Measurements from ENCODE around the gene DNAJB13. TPM values are rescaled to one million over a fixed set of nuclear protein-coding genes. Genes with fewer than 3 reads are reported as not detected.

The DNAJB13 gene
- total RNA-seq, 1 experiment from 2014 or later: not detected

DNA sequence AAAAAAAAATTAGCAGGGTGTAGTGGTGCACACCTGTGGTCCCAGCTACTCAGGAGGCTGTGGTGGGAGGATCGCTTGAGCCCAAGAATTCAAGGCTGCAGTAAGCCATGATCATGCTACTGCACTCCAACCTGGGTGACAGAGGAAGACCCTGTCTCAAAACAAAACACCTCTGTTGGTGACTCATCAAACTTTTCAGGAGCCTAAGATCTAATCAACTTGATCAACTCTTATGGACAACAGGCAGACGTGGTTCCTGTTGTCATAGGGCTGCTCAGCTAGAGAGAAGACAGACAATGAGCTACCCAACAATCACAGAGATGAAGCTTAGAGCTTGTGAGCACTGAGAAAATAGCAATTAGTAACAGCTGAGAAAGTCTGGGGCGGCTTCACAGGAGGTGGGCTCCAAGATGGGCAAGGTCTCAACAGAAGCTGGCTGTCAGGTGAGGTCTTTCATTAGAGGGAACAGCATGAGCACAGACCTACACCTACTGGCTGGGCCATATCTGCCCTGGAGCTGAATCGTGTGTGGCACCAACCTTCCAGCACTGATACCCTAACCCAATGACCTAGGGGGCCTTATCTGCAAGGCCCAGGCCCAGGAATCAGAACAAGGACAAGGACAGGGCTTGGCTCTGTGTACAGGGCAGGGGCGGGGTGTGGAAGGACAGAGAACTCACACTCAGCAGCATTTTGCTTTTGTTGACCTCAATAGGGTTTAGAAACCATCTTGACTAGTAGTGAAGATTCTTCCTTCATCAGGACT, 65.3 kb downstream of the DNAJB13 start:
- no peak for DNase-seq (ENCODE audit: low read depth in 1 of 2, low spot score in 2 of 2)
- Histone ChIP-seq H3K4me1 (replicated peaks) (no peaks in the 10 kb centered on the region), H3K4me3 (no peak overlapping the region), H3K9me3 (replicated peaks) (no peaks in the 10 kb centered on the region), H3K27ac (no peak overlapping the region), H3K36me3 (no peaks in the 10 kb centered on the region), H3K27me3 (replicated peaks) (no peaks in the 10 kb centered on the region)

GRCh38 chr11:74017631-74018030, 66.8 kb downstream of the DNAJB13 start:
- H3K4me1 ChIP-seq (replicated peaks): no peaks in the 10 kb centered on the region
- no peak for DNase-seq (ENCODE audit: low read depth in 1 of 2, low spot score in 2 of 2)
- H3K36me3 ChIP-seq: no peaks in the 10 kb centered on the region
- H3K27me3 ChIP-seq (replicated peaks): no peaks in the 10 kb centered on the region
- no peaks in the 10 kb centered on the region for H3K9me3 ChIP-seq (replicated peaks)
- no peak overlapping the region for H3K4me3 ChIP-seq
- H3K27ac ChIP-seq: no peak overlapping the region

DNA sequence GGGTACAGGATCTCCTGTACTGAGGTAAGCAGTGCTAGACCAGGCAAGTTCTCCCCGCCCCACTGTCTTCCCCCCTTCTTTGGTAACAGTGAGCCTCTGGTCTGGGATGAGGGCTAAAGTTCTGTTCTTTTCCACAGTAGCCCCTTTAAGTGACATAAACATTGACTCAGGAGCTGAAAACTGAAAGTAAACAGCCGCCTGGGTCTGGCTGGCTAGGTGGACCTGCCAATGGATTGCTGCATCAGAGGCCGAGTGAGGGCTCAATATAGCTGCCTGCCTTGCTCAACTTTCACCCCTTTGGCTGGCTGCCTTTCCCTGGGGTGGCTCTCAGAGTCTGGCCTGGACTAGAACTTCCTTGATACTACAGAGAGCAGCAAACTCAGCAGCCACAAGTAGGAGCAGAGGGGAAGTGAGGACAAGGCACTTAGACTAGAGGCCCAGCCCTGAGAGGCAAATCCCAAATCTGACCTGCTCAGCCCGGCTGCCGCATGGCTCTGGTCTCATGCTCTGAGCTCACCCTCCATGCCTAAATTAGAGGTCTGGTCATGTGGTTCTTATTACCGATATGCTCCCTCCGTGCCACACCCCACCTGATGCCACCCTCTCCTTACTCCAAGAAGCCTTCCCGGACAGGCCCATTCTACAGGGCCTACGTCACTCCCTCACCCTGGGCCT, 67.6 kb downstream of the DNAJB13 start:
- H3K27ac ChIP-seq: no peak overlapping the region
- DNase-seq (ENCODE audit: low read depth in 1 of 2, low spot score in 2 of 2): no peak
- H3K4me3 ChIP-seq: no peak overlapping the region
- no peaks in the 10 kb centered on the region for H3K9me3 ChIP-seq (replicated peaks)
- H3K4me1 ChIP-seq (replicated peaks): no peaks in the 10 kb centered on the region
- H3K36me3 ChIP-seq: no peaks in the 10 kb centered on the region
- no peaks in the 10 kb centered on the region for H3K27me3 ChIP-seq (replicated peaks)

GRCh38 chr11:74019104-74019738, 68.4 kb downstream of the DNAJB13 start:
- H3K4me3 ChIP-seq: no peak overlapping the region
- H3K9me3 ChIP-seq (replicated peaks): no peaks in the 10 kb centered on the region
- DNase-seq (ENCODE audit: low read depth in 1 of 2, low spot score in 2 of 2): no peak
- no peaks in the 10 kb centered on the region for H3K36me3 ChIP-seq
- no peaks in the 10 kb centered on the region for H3K4me1 ChIP-seq (replicated peaks)
- H3K27me3 ChIP-seq (replicated peaks): no peaks in the 10 kb centered on the region
- no peak overlapping the region for H3K27ac ChIP-seq

DNA sequence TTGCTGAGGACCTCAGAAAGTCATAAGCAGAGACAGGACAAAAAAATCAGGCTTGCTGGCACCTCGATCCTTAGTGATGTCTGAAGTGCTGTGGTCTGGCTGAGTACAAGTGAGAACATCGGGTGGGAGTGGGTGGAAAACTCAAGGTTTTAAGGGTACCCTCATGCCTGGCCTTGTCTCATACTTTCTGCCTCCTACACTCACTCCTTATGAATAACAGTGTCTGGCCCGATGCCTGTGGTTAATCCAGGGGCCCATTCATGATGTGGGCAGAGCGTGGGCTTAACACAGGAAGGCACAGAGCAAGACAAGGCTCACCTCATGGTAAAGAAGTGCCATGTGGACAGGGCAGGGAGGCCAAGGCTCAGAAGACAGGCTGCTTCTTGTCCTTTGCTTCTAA, 69.0 kb downstream of the DNAJB13 start:
- Histone ChIP-seq H3K27me3 (replicated peaks) (no peaks in the 10 kb centered on the region), H3K9me3 (replicated peaks) (no peaks in the 10 kb centered on the region), H3K4me1 (replicated peaks) (no peaks in the 10 kb centered on the region; the same call in 1 of the 2 replicates), H3K36me3 (no peaks in the 10 kb centered on the region), H3K27ac (no peak overlapping the region), H3K4me3 (no peak overlapping the region)
- DNase-seq (ENCODE audit: low read depth in 1 of 2, low spot score in 2 of 2): no peak

Other genes with a start within 250 kb of the DNAJB13 start
- gene RAB6A, start 190.0 kb upstream of the DNAJB13 start, total RNA-seq (2014; rRNA removed; shearing (Covaris generic)): 40.2 and 40.9 TPM in 2 replicates
- gene MRPL48, start 163.2 kb upstream of the DNAJB13 start, total RNA-seq (2014; rRNA removed; shearing (Covaris generic)): 32.8 and 40.8 TPM in 2 replicates
- gene COA4, start 74.2 kb upstream of the DNAJB13 start, total RNA-seq (2014; rRNA removed; shearing (Covaris generic)): 56.7 and 62.1 TPM in 2 replicates
- 2.5 and 5.2 TPM in 2 replicates for gene PAAF1, start 74.0 kb upstream of the DNAJB13 start, total RNA-seq (2014; rRNA removed; shearing (Covaris generic))
- 1.0 and 2.0 TPM in 2 replicates for gene UCP2, start 31.8 kb downstream of the DNAJB13 start, total RNA-seq (2014; rRNA removed; shearing (Covaris generic))
- gene UCP3, start 58.1 kb downstream of the DNAJB13 start, total RNA-seq (2014; rRNA removed; shearing (Covaris generic)): 0.08 TPM in 1 of 2 replicates, not detected in the other
- 8.9 and 13.9 TPM in 2 replicates for gene C2CD3, start 220.0 kb downstream of the DNAJB13 start, total RNA-seq (2014; rRNA removed; shearing (Covaris generic))
- gene PPME1, start 220.3 kb downstream of the DNAJB13 start, total RNA-seq (2014; rRNA removed; shearing (Covaris generic)): 24.5 and 33.8 TPM in 2 replicates